ENCODE results near the gene MOB2. TPM values are rescaled to one million over a fixed set of nuclear protein-coding genes. Genes with fewer than 3 reads are reported as not detected.

Gene MOB2
- total RNA-seq, 3 donors from 2014 or later, result 36.4 to 46.1 (median 37.9) TPM

- Histone ChIP-seq H3K27me3 (no peaks in the 10 kb centered on the region), H3K4me1 (no peaks in the 10 kb centered on the region), H3K27ac (no peak overlapping the region), H3K4me3 (no peak overlapping the region), H3K9me3 (no peaks in the 10 kb centered on the region), H3K36me3 (no peaks in the 10 kb centered on the region)
- intact Hi-C loops (cut with DNase I; ENCODE audit: low total_unique reads), result no loop called here
- TF ChIP-seq POLR2A (IDR thresholded peaks at IDR 0.05) (no peak), POLR2AphosphoS5 (IDR thresholded peaks at IDR 0.05) (no peak)
- TF ChIP-seq, protein P1, sequence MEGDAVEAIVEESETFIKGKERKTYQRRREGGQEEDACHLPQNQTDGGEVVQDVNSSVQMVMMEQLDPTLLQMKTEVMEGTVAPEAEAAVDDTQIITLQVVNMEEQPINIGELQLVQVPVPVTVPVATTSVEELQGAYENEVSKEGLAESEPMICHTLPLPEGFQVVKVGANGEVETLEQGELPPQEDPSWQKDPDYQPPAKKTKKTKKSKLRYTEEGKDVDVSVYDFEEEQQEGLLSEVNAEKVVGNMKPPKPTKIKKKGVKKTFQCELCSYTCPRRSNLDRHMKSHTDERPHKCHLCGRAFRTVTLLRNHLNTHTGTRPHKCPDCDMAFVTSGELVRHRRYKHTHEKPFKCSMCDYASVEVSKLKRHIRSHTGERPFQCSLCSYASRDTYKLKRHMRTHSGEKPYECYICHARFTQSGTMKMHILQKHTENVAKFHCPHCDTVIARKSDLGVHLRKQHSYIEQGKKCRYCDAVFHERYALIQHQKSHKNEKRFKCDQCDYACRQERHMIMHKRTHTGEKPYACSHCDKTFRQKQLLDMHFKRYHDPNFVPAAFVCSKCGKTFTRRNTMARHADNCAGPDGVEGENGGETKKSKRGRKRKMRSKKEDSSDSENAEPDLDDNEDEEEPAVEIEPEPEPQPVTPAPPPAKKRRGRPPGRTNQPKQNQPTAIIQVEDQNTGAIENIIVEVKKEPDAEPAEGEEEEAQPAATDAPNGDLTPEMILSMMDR (IDR thresholded peaks at IDR 0.05), result no peak
- DNase-seq (ENCODE audit: low spot score in 2 of 2), result no peak
Observed at GRCh38 chr11:1475841-1476240, 10.7 kb downstream of the MOB2 start.

GRCh38 chr11:1473786-1474185 is 12.8 kb downstream of the MOB2 start:
- TF ChIP-seq, protein P1 (IDR thresholded peaks at IDR 0.05), result no peak
- no peak for TF ChIP-seq POLR2A (IDR thresholded peaks at IDR 0.05)
- no peak for TF ChIP-seq POLR2AphosphoS5 (IDR thresholded peaks at IDR 0.05)
- no peak for DNase-seq (ENCODE audit: low spot score in 2 of 2)
- H3K4me3 ChIP-seq, result no peak overlapping the region
- H3K27ac ChIP-seq, result no peak overlapping the region
- intact Hi-C loops (cut with DNase I; ENCODE audit: low total_unique reads), result no loop called here
- no peaks in the 10 kb centered on the region for H3K4me1 ChIP-seq
- H3K27me3 ChIP-seq, result no peaks in the 10 kb centered on the region
- H3K36me3 ChIP-seq, result no peaks in the 10 kb centered on the region
- no peaks in the 10 kb centered on the region for H3K9me3 ChIP-seq

- intact Hi-C loops (cut with DNase I; ENCODE audit: low total_unique reads), result no loop called here
- no peak for DNase-seq (ENCODE audit: low spot score in 2 of 2)
- Histone ChIP-seq H3K36me3 (no peaks in the 10 kb centered on the region), H3K4me1 (no peaks in the 10 kb centered on the region), H3K27ac (no peak overlapping the region), H3K4me3 (no peak overlapping the region), H3K9me3 (no peaks in the 10 kb centered on the region), H3K27me3 (no peaks in the 10 kb centered on the region)
- TF ChIP-seq POLR2AphosphoS5 (IDR thresholded peaks at IDR 0.05) (no peak), POLR2A (IDR thresholded peaks at IDR 0.05) (no peak)
- TF ChIP-seq, protein P1 (IDR thresholded peaks at IDR 0.05), result no peak
Observed at GRCh38 chr11:1473011-1473628, 13.5 kb downstream of the MOB2 start.

- intact Hi-C loops (cut with DNase I; ENCODE audit: low total_unique reads), result no loop called here
- Histone ChIP-seq H3K4me3 (no peak overlapping the region), H3K27me3 (no peaks in the 10 kb centered on the region), H3K36me3 (no peaks in the 10 kb centered on the region), H3K4me1 (no peaks in the 10 kb centered on the region), H3K27ac (no peak overlapping the region), H3K9me3 (no peaks in the 10 kb centered on the region)
- DNase-seq (ENCODE audit: low spot score in 2 of 2), result no peak
- TF ChIP-seq POLR2AphosphoS5 (IDR thresholded peaks at IDR 0.05) (no peak), POLR2A (IDR thresholded peaks at IDR 0.05) (no peak)
- TF ChIP-seq, protein P1 (IDR thresholded peaks at IDR 0.05), result no peak
Observed at GRCh38 chr11:1472180-1473005, 14.2 kb downstream of the MOB2 start.

- no peaks in the 10 kb centered on the region for H3K27me3 ChIP-seq
- no peaks in the 10 kb centered on the region for H3K4me1 ChIP-seq
- intact Hi-C loops (cut with DNase I; ENCODE audit: low total_unique reads), result no loop called here
- DNase-seq (ENCODE audit: low spot score in 2 of 2), result no peak
- H3K4me3 ChIP-seq, result no peak overlapping the region
- TF ChIP-seq POLR2AphosphoS5 (IDR thresholded peaks at IDR 0.05) (no peak), POLR2A (IDR thresholded peaks at IDR 0.05) (no peak)
- TF ChIP-seq, protein P1 (IDR thresholded peaks at IDR 0.05), result no peak
- no peaks in the 10 kb centered on the region for H3K36me3 ChIP-seq
- H3K9me3 ChIP-seq, result no peaks in the 10 kb centered on the region
- no peak overlapping the region for H3K27ac ChIP-seq
Observed at GRCh38 chr11:1471736-1472135, 14.8 kb downstream of the MOB2 start.

All from breast epithelium (tissue), 4 donors.